ENCODE data around the gene DIAPH1. TPM values are rescaled to one million over a fixed set of nuclear protein-coding genes. Genes with fewer than 3 reads are reported as not detected.
A peak's percentile ranks its signal among the peaks of the same experiment; 100 is the strongest.

DIAPH1 gene
- total and polyA plus RNA-seq, 3 experiments from 2014 or later, result 151 to 217 (median 212) TPM

- Mint-ChIP-seq H3K36me3 (peaks cover 0 to 22% (median 1%) of the 10 kb centered on the region in 3 donors), H3K9me3 (peaks cover 0 to 4% (median 0%) of the 10 kb centered on the region in 5 donors), H3K27ac (peak overlapping the region; percentile 82 to 97 (median 90)), H3K27me3 (no peaks in the 10 kb centered on the region), H3K4me3 (peak overlapping the region in 6 of 7 donors; percentile 63 to 72 (median 71)), H3K4me1 (peaks cover 74 to 89% (median 88%) of the 10 kb centered on the region in 3 donors)
- no peak for DNase-seq
- no peaks in the 10 kb centered on the region for H3K27me3 ChIP-seq (ENCODE audit: insufficient read depth, low read length, poor library complexity, severe bottlenecking)
- POLR2A ChIA-PET, result interaction anchor here (0.8 kb wide), 1 partner anchor 20 kb away, joined by 3 read pairs; the partner anchor contains the start of gene DIAPH1
- H3K36me3 ChIP-seq (ENCODE audit: insufficient read depth, low read length), result no peaks in the 10 kb centered on the region
- CTCF ChIA-PET, result interaction anchor here (0.6 to 14.7 kb wide), 5 partner anchors 18 to 85 kb away, joined by 3 to 175 read pairs (median 3); partner anchors contain the start of gene DIAPH1
- H3K27ac ChIP-seq (ENCODE audit: low read depth, low read length), result no peak overlapping the region
- H3K4me1 ChIP-seq (ENCODE audit: insufficient read depth, low read length), result peaks cover 69% of the 10 kb centered on the region
- H3K4me3 ChIP-seq (ENCODE audit: low read length), result no peak overlapping the region
- no peaks in the 10 kb centered on the region for H3K9me3 ChIP-seq (ENCODE audit: low read length)
Measured at GRCh38 chr5:141598391-141599345, 20.1 kb downstream of the DIAPH1 start.

- peak overlapping the region; percentile 2 for H3K4me3 ChIP-seq (ENCODE audit: low read length)
- no peaks in the 10 kb centered on the region for H3K36me3 ChIP-seq (ENCODE audit: insufficient read depth, low read length)
- Mint-ChIP-seq H3K4me1 (peaks cover 71 to 86% (median 83%) of the 10 kb centered on the region in 3 donors), H3K36me3 (peaks cover 0 to 27% (median 1%) of the 10 kb centered on the region in 3 donors), H3K27me3 (no peaks in the 10 kb centered on the region), H3K4me3 (peak overlapping the region in 6 of 7 donors; percentile 43 to 77 (median 50)), H3K27ac (peak overlapping the region; percentile 52 to 96 (median 84)), H3K9me3 (peaks cover 0 to 4% (median 0%) of the 10 kb centered on the region in 5 donors)
- no peaks in the 10 kb centered on the region for H3K27me3 ChIP-seq (ENCODE audit: insufficient read depth, low read length, poor library complexity, severe bottlenecking)
- peaks cover 67% of the 10 kb centered on the region for H3K4me1 ChIP-seq (ENCODE audit: insufficient read depth, low read length)
- H3K27ac ChIP-seq (ENCODE audit: low read depth, low read length), result no peak overlapping the region
- DNase-seq, result no peak
- ChIA-PET CTCF (interaction anchor here (1.4 to 14.7 kb wide), 4 partner anchors 19 to 84 kb away, joined by 3 to 175 read pairs (median 6); partner anchors contain the start of gene DIAPH1), POLR2A (interaction anchor here (0.8 kb wide), 1 partner anchor 21 kb away, joined by 3 read pairs; the partner anchor contains the start of gene DIAPH1)
- no peaks in the 10 kb centered on the region for H3K9me3 ChIP-seq (ENCODE audit: low read length)
Measured at GRCh38 chr5:141597814-141598213, 21.0 kb downstream of the DIAPH1 start.

DNA sequence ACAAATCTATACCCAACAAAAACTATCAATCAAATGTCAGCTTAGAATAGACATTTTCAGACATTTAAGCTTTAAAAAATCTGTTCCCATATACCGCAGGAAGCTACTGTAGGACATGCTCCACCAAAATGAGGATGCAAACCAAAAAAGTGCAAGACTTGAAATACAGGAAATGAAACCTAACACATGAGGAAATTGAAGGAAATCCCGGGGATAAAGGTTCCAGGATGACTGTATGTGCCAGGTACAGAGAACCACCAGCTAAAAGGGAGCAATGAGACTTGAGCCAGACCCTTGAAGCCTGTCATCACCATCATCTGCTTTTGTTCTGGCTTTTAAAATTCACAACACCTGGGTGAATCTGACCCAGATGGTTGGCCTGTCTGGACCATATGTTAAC lies 21.4 kb downstream of the DIAPH1 start:
- Histone ChIP-seq H3K36me3 (ENCODE audit: insufficient read depth, low read length) (no peaks in the 10 kb centered on the region), H3K9me3 (ENCODE audit: low read length) (no peaks in the 10 kb centered on the region), H3K4me3 (ENCODE audit: low read length) (peak overlapping the region; percentile 2), H3K27ac (ENCODE audit: low read depth, low read length) (no peak overlapping the region), H3K4me1 (ENCODE audit: insufficient read depth, low read length) (peaks cover 67% of the 10 kb centered on the region), H3K27me3 (ENCODE audit: insufficient read depth, low read length, poor library complexity, severe bottlenecking) (no peaks in the 10 kb centered on the region)
- CTCF ChIA-PET, result interaction anchor here (1.4 to 14.7 kb wide), 3 partner anchors 20 to 35 kb away, joined by 3 to 175 read pairs (median 8); partner anchors contain the start of gene DIAPH1
- no peak for DNase-seq
- Mint-ChIP-seq H3K36me3 (peaks cover 0 to 29% (median 1%) of the 10 kb centered on the region in 3 donors), H3K9me3 (peaks cover 0 to 4% (median 0%) of the 10 kb centered on the region in 5 donors), H3K27me3 (no peaks in the 10 kb centered on the region), H3K4me1 (peaks cover 71 to 86% (median 83%) of the 10 kb centered on the region in 3 donors), H3K4me3 (peak overlapping the region in 6 of 7 donors; percentile 43 to 77 (median 50)), H3K27ac (peak overlapping the region; percentile 52 to 96 (median 86))
- POLR2A ChIA-PET, result interaction anchor here (0.8 kb wide), 1 partner anchor 21 kb away, joined by 3 read pairs; the partner anchor contains the start of gene DIAPH1

- Mint-ChIP-seq H3K27me3 (no peaks in the 10 kb centered on the region), H3K4me1 (peaks cover 73 to 86% (median 83%) of the 10 kb centered on the region in 3 donors), H3K9me3 (peaks cover 0 to 4% (median 0%) of the 10 kb centered on the region in 5 donors), H3K4me3 (peak overlapping the region in 5 of 7 donors; percentile 43 to 58 (median 49)), H3K36me3 (peaks cover 0 to 32% (median 1%) of the 10 kb centered on the region in 3 donors), H3K27ac (peak overlapping the region; percentile 52 to 96 (median 86))
- no peak overlapping the region for H3K4me3 ChIP-seq (ENCODE audit: low read length)
- no peaks in the 10 kb centered on the region for H3K9me3 ChIP-seq (ENCODE audit: low read length)
- CTCF ChIA-PET, result interaction anchor here (2.8 to 14.7 kb wide), 2 partner anchors 20 to 33 kb away, joined by 8 to 175 read pairs; partner anchors contain the start of gene DIAPH1
- H3K36me3 ChIP-seq (ENCODE audit: insufficient read depth, low read length), result no peaks in the 10 kb centered on the region
- H3K27ac ChIP-seq (ENCODE audit: low read depth, low read length), result no peak overlapping the region
- no peak for DNase-seq
- no peaks in the 10 kb centered on the region for H3K27me3 ChIP-seq (ENCODE audit: insufficient read depth, low read length, poor library complexity, severe bottlenecking)
- POLR2A ChIA-PET, result no interaction called here
- H3K4me1 ChIP-seq (ENCODE audit: insufficient read depth, low read length), result peaks cover 65% of the 10 kb centered on the region
Measured at GRCh38 chr5:141596867-141597266, 21.9 kb downstream of the DIAPH1 start.

DNA sequence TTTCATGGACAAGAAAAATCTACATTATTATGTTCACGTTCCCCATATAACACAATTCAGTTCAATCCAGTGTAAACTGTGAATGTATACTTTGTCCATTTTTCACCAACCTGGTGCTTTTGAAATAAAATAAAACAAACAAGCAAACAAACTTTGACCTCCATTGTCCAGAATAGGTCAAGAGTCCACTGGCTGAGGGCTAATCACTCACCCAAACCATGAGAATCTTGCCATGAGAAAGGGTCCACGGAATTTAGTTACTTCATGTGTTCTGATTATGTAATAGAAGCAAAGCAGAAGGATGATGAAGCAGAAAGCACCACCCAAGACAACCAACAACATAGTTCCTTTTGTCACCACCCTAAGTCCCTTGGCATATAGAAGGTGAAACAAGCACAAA lies 28.7 kb downstream of the DIAPH1 start:
- Mint-ChIP-seq H3K27ac (peak overlapping the region in 4 of 8 donors; percentile 27 to 72 (median 57)), H3K36me3 (peaks cover 0 to 63% (median 2%) of the 10 kb centered on the region in 3 donors), H3K4me1 (peaks cover 48 to 70% (median 70%) of the 10 kb centered on the region in 3 donors), H3K27me3 (no peaks in the 10 kb centered on the region), H3K4me3 (no peak overlapping the region), H3K9me3 (no peaks in the 10 kb centered on the region)
- Histone ChIP-seq H3K27ac (ENCODE audit: low read depth, low read length) (no peak overlapping the region), H3K9me3 (ENCODE audit: low read length) (no peaks in the 10 kb centered on the region), H3K4me3 (ENCODE audit: low read length) (no peak overlapping the region), H3K36me3 (ENCODE audit: insufficient read depth, low read length) (peaks cover 18% of the 10 kb centered on the region), H3K27me3 (ENCODE audit: insufficient read depth, low read length, poor library complexity, severe bottlenecking) (no peaks in the 10 kb centered on the region), H3K4me1 (ENCODE audit: insufficient read depth, low read length) (peaks cover 20% of the 10 kb centered on the region)
- ChIA-PET CTCF (interaction anchor here (1.1 to 8.3 kb wide), 4 partner anchors 12 to 46 kb away, joined by 3 to 318 read pairs (median 25); partner anchors contain the start of genes DIAPH1, HDAC3 and RELL2), POLR2A (no interaction called here)
- no peak for DNase-seq

GRCh38 chr5:141586246-141586645 lies 32.6 kb downstream of the DIAPH1 start:
- Histone ChIP-seq H3K27ac (ENCODE audit: low read depth, low read length) (no peak overlapping the region), H3K9me3 (ENCODE audit: low read length) (no peaks in the 10 kb centered on the region), H3K4me1 (ENCODE audit: insufficient read depth, low read length) (peaks cover 5% of the 10 kb centered on the region), H3K4me3 (ENCODE audit: low read length) (no peak overlapping the region), H3K27me3 (ENCODE audit: insufficient read depth, low read length, poor library complexity, severe bottlenecking) (no peaks in the 10 kb centered on the region), H3K36me3 (ENCODE audit: insufficient read depth, low read length) (peaks cover 46% of the 10 kb centered on the region)
- CTCF ChIA-PET, result interaction anchor here (0.8 to 2.7 kb wide), 2 partner anchors 29 to 33 kb away, joined by 3 to 9 read pairs; partner anchors contain the start of gene DIAPH1
- DNase-seq, result no peak
- Mint-ChIP-seq H3K4me1 (peaks cover 37 to 52% (median 47%) of the 10 kb centered on the region in 3 donors), H3K9me3 (no peaks in the 10 kb centered on the region), H3K4me3 (no peak overlapping the region), H3K27ac (peak overlapping the region in 2 of 8 donors; percentile 40 to 58), H3K36me3 (peaks cover 8 to 76% (median 11%) of the 10 kb centered on the region in 3 donors), H3K27me3 (no peaks in the 10 kb centered on the region)
- POLR2A ChIA-PET, result no interaction called here

GRCh38 chr5:141585594-141585993 lies 33.2 kb downstream of the DIAPH1 start:
- ChIA-PET POLR2A (no interaction called here), CTCF (interaction anchor here (2.7 kb wide), 1 partner anchor 34 kb away, joined by 9 read pairs; the partner anchor contains the start of gene DIAPH1)
- Mint-ChIP-seq H3K4me3 (no peak overlapping the region), H3K36me3 (peaks cover 9 to 79% (median 12%) of the 10 kb centered on the region in 3 donors), H3K4me1 (peaks cover 30 to 45% (median 41%) of the 10 kb centered on the region in 3 donors), H3K9me3 (no peaks in the 10 kb centered on the region), H3K27ac (no peak overlapping the region), H3K27me3 (no peaks in the 10 kb centered on the region)
- no peak for DNase-seq
- Histone ChIP-seq H3K4me1 (ENCODE audit: insufficient read depth, low read length) (no peaks in the 10 kb centered on the region), H3K4me3 (ENCODE audit: low read length) (no peak overlapping the region), H3K36me3 (ENCODE audit: insufficient read depth, low read length) (peaks cover 53% of the 10 kb centered on the region), H3K9me3 (ENCODE audit: low read length) (no peaks in the 10 kb centered on the region), H3K27me3 (ENCODE audit: insufficient read depth, low read length, poor library complexity, severe bottlenecking) (no peaks in the 10 kb centered on the region), H3K27ac (ENCODE audit: low read depth, low read length) (no peak overlapping the region)
